GM11168 (cell line): ENCODE data around the gene CYB5R4.

ENCODE experiments used
- in situ Hi-C: fragments of 300-500 bp; cut with MboI; formaldehyde crosslinking; loops from one replicate; pipeline ENCODE4 v1.12.0; 2022; ENCODE audit warnings: low sequenced_read_pairs; ENCODE audit not compliant: unreplicated experiment

The CYB5R4 gene

DNA sequence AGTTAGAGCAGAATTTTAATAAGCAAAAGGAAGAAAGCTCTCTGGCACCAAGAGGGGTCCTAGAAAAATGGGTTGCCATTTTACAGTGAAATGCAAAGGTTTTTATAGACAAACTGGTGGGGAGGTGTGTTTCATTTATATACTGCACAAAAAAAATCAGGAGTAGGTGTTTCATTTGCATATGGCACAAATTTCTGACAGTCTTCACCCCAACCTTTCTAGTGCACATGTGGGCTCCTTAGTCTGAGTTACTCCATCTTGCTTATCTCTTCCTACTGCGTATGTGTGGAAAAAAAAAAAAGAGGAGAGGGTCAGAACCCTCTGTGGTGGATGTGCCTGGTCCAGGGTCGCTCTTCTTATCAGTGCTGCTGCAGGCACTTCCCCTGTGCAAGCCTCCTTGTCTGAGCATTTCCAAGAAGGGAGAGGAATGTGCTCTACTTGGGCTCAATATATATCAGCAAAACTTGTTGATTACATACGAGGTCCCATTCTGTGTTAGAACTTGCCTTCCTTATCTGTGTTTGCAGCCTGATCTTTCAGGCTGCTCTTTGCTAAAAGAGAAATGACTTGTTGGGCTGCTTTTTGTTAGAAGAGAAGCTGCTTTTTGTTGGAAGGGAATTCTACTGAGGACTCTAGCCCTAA is 115.0 kb downstream of the CYB5R4 start:
- in situ Hi-C loops = no loop called here

DNA sequence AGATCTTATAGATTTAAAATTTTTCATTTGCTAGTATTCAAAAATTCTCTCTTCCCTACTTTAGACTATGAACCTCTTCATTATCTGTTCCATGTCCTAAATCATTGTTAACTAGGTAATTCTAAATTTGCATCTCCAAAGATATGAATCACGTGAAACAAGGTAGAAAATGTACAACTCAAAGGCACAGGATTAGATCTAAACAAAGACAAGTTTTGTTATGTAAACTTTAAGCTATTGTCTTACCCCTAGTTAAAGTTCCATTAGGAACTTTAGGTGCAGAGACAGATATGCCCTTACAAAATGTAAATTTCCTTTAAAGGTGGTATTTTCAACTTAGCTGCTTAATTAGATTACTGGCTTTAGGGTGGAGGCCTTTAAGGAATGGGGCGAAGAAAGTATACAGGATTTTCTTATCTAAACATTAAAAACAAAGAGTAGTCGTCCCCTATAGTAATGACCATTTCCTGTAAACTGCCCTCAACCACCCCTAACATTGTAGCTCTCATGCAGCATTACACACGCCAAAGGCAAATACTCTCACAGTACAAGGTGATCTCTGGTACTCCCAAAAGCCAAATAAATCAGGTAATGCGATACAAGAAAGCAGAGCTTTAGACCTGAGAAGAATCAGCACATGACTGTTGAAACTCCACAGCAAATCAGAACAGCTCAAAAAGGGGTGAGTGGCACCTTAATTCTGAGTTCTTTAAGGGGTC is 116.7 kb downstream of the CYB5R4 start:
- in situ Hi-C loops = no loop called here

DNA sequence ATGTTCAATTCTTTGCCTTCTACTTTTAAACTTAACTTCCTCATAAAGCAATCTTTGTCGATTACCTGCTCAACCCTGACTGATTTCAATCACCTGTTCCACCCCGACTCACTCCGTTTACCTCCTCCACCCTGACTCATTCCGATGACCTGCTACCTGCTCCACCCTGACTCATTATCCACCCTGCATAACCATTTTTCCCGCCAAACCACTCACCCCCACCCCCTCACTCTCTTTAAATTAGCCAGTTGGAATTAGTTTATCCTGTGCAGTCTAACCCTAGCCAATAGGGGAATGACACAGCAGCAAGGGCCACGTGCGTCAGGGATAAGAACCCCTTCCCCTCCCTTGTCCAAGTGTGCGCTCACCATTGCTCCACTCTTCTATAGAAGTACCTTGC is 117.4 kb downstream of the CYB5R4 start:
- in situ Hi-C loops = no loop called here

DNA sequence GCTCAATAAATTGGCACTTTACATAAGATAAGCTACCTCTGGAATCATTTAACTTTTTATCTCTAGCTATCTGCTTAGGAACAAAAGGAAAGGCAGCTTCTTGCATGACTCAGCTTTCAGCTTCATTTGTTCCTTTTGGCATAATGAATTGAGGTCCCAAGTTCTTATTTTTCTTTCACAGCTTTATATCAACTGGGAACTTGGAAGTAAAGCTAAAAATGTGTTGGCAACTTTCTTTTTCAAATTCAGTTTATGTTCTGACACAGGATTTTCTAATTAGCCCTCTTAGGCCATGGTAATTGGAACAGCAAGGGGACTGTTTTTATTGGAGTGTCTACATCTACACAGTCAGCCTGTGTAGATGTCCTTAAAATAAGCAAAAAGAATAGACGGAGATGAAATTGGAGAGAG is 118.8 kb downstream of the CYB5R4 start:
- in situ Hi-C loops = no loop called here

DNA sequence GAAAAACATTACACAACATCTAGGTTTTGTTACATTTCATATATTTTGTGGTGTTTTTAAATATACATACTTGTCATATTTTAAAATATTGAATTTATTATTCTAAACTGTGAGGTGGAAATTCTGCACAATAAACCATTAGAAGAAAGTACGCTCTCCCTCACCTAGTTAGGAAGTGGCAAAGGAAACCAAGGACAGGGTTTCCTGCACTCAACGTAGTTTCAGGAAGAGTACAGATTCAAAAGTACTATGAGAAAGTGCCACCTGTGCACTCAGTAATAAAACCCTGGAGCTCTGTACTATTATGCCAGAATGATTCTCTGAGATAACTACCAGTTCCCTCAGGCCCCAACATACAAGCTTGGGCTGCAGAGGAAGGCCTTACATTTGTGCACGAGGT is 119.5 kb downstream of the CYB5R4 start:
- in situ Hi-C loops = no loop called here

DNA sequence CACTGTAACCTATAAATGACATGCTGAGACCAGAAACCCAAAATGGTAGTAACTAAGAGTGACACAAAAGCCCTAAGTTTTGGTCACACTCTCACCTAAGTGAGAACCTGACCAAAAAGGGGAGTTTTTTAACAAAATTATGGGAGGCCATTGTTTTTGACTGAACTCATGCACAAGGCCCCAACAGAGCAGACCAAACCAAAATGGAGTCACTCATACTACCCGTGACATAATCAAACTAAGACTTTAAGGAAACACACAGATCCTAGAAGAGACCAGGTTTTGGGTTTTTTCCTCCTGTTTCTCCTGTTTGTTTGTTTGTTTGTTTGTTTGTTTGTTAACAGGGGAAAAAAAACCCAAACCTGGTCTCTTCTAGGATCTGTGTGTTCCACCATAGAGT is 124.9 kb downstream of the CYB5R4 start:
- in situ Hi-C loops = no loop called here

DNA sequence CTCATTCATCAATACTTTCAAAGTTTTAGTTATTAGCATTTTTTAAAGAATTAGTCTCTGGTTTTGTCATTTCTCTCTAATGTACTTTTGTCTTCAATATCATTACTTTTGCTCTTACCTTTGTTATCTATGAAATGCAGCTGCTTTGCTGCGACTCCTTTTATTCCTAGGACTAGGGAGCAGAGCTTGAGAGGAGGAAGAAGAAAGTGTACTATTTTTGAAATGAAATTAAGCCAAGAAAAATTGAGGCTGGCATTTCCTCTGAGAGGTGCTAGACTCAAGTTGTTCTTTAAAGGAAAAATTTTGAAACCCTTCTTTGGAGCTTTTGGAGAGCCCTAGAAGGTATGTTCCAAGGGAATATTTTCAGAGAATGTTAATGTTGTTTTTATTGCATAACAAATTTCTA is 125.8 kb downstream of the CYB5R4 start:
- in situ Hi-C loops = no loop called here

DNA sequence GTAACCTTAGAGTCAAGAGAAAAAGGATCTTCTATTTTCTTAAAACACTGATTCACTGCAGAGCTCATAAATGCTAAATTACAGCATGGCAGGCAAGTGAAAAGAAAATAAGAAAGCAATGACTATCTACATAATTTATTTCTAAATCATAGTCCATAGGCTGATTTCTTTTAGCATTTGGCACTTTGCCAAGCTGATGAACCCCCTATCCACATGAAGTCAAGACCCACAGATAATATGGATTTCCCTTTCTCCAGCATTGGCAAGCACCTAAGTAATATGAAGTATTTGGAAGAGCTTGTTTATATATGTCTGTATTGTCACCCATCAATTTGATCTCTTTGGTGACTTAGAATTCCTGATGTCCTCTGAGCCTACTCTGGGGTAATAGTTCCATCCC is 126.2 kb downstream of the CYB5R4 start:
- in situ Hi-C loops = no loop called here

DNA sequence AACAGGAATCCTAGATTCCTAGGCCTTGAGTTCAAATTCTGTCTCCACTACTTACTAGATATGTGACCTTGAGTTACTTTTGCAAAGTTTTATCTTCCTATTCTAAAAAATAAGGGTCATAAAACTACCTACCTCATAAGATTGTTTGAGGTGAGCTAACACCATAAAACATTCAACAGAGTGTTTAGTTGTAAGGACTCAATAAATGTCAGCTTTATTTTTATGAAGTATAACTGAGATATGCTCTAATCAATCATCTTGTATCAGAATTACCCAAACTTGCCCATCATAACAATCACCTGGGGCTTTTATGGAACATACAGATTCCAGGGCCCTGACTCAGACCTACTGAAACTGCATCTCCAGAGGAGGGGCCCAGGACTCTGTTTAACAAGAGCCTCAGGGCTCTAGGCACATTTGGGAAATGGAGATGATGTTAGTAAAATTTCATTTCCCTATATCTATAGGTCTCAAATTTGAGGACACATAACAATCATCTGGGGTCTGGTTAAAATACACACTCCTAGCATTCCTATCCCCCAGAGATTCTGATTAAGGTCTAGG is 138.6 kb downstream of the CYB5R4 start:
- in situ Hi-C loops = no loop called here

DNA sequence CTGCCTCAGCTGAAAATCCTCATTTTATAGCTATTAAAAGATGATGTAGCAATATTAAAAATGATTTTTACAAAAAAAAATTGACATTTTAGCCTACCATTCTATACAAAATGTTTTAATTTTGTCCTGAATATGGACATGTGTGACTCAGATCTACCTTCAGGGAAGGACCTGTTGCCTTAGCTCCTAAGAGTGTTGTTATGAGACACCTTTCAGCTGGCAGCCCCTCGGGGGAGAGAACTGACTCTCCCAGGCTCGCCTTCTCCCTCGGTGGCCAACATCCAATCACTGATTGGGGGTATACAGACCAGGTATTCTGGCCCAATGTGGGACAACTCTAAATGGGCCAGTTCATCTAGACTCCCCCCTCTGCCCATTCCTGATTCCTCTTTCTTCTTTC is 141.6 kb downstream of the CYB5R4 start:
- in situ Hi-C loops = no loop called here

DNA sequence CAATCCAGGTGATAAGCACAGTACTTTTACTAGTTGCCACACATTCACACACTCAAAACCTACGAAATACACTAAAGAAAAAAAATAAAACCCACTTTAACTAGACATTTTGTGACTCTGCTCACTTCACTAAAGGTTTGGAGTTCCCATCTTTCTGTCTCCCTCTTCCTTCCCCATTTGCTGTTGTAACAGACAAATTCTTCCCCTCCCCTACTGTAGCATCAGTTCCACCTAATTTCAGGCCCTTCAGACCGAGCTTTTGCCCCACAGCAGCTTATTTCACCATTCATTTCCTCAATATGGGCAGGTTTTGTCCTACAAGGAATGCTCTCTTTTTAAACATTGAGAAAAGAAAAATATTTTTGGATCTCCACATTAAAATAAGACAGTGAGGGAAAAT is 142.7 kb downstream of the CYB5R4 start:
- in situ Hi-C loops = no loop called here

DNA sequence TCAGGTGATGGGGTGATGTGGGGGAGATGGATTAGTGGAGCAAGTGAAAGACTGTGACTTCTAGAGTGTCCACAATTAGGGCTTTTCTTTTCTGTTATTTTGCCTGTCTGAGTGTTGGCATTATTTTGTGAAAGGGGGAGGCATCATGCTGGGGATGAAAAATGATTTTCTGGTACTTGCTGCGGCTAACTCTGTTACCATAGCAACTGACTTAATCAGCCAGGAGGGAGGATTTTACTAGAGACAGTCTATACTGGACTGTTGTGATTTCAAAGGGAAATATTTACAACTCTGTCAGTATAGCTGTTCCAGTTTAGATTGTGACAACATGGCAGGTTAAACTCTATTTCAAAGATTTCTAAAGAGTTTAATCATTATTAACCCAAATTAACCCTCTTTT is 143.6 kb downstream of the CYB5R4 start:
- in situ Hi-C loops = no loop called here

DNA sequence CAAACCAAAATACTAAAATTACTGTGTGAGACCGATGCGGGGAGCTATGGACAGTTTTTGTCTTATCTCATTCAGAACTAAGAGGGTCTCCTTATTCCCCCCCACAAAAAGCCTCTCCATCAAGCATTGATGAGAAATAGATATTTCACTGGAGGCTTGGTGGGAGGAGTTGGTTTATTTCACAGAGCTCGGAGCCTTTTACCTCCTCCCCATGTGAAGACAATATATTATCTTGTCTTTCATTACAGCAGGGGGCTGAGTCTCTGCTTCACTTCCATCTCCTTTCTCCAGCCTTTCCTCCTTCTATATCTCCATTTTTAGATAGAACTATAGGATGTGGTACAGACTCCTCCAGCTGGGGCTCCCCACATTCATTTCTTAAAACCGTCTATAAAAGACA is 144.2 kb downstream of the CYB5R4 start:
- in situ Hi-C loops = no loop called here

DNA sequence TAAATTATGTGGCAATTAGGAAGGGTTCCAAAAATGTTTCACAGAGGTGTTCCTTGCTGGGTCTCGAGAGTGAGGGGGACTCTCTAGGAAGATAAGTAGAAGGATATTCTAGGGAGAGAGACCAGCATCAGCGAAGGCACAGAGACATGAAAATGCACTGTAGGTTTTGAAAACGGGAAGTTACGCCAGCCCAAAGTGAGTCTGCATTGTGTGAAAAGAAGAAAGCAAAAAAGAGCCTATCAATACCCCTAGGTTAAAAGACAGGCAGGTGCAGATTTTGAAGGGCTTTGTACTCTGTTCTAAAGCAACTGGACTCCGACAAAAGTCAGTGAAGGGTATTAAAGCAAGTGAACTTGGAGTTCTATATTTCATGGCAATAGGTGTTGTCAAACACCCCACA is 148.4 kb downstream of the CYB5R4 start:
- in situ Hi-C loops = no loop called here

DNA sequence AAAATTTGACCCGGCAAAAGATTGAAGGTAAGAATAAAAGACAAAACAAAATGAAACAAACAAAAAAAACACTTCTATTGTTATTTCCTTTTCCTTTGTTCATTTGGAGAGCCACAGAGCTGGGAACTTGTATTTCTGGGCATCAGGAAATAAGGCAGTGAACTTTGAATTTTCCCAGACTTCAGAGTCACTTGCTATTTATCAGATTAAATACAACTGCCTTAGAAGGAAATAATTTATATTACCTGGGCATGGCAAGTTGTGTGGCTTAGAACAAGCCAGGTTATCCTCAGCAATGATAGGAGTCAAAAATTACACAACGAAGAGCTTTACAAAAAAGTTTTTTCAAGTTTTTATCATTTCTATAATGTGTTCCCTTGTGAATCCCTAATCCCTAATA is 153.9 kb downstream of the CYB5R4 start:
- in situ Hi-C loops = no loop called here

DNA sequence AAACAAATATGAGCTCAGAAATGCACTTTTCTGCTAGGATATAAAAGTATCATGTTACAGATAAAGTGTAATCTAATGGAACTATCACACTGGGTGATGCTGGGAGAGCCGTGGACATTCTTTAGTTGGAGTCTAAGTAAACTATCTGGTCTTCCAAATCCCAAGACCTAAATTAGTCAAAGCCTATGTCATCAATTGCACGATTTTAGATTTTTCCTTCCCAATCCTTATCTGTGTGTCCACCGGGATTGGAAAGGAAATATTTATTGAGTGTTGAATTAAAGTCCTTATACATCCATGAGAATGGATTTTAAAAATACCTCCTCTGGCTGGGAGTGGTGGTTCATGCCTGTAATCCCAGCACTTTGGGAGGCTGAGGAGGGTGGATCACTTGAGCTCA is 154.4 kb downstream of the CYB5R4 start:
- in situ Hi-C loops = no loop called here

DNA sequence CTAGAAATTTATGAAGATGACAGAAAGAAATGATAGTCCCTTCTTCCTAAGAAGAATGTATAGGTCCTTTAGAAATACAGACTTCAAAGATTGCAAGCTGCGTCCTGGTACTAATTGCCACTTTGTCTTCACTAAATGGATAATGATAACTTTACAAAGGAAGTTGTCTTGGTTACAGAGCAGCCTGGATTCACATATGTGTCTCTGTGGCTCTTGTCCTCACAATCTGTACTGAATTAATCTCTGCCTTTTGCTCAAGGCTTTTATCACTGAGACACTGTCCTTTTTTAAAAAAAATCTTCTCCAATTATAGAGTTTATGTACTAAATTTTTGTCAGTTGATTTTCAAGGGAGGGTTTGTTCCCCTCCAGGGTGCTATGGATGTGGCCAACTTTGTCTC is 156.5 kb downstream of the CYB5R4 start:
- in situ Hi-C loops = no loop called here
